ENCODE data around the gene RAMACL.

The RAMACL gene

DNA sequence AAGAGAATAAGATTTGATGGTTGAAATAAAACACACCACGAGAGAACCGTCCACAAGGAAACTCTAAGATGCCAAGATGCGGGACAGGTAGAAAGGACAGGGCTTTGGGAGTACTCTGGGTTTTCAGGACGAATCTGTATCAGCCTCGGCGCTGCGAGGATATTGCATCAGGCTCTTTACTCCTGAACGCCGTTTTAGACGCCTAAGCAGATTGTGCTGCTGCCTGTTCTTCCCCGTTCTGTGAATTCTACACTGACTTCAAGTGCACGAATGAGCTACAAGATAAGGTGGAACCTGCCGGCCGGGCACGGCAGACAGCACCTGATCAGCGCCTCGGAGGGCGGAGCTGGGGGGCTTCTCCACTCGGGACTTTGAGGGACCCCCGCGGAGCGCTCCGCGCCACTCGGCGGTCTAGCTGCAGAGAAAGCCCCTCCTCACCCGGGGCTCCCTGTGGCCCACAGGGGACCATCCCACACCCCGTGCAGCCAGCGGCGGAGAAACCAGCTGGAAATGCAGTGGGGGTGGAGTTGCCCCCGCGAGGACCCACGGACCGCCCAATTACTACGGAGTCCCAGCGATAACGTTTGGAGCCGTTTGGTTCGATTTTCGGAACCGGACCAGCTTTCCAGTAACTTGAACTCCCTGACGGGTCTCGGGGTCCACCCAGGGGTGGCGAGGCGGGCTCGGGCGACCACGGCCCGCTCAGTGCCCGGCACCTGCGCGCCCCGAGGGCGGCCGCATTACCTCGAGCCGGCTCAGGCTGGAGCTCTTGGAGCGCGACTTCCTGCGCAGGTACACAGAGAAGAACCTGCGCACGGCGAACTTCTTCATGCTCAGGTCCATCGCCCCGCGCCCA is 39.9 kb upstream of the RAMACL start:
- no peak overlapping the region for H3K27ac ChIP-seq (ENCODE audit: low read length)
- H3K4me1 ChIP-seq (ENCODE audit: control insufficient read depth, low read depth, low read length), result peaks cover 21% of the 10 kb centered on the region
- H3K9me3 ChIP-seq (ENCODE audit: control insufficient read depth, low read depth, low read length), result no peaks in the 10 kb centered on the region

DNA sequence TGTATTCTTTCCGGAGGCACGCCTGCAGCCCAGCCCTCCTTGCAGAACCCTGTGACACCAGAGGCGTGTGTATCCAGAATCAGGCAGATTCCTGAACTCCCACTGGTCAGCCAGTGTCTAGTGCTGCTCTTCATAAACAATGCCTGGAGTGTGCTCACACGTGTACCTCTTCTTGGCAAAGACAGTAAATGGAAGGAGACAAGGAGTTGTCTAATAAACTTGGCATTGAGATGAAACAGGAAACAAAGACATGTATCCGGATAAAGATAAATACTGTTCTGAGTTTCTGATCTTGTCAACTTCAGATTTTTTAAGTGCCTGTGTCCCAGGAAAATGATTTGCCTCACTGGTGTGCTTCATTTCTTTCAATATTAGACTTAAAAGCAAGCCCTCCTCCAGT is 38.9 kb upstream of the RAMACL start:
- Histone ChIP-seq H3K36me3 (ENCODE audit: control insufficient read depth, low read depth, low read length) (no peaks in the 10 kb centered on the region), H3K4me1 (ENCODE audit: control insufficient read depth, low read depth, low read length) (peaks cover 32% of the 10 kb centered on the region), H3K4me3 (ENCODE audit: low read length) (no peak overlapping the region), H3K27ac (ENCODE audit: low read length) (no peak overlapping the region), H3K9me3 (ENCODE audit: control insufficient read depth, low read depth, low read length) (no peaks in the 10 kb centered on the region), H3K27me3 (ENCODE audit: control insufficient read depth, insufficient read depth, low read length) (peaks cover 45% of the 10 kb centered on the region), H3K9ac (ENCODE audit: low read length) (peak overlapping the region; percentile 59)

More for the DNA sequence above, 39.9 kb upstream of the RAMACL start:
- no peaks in the 10 kb centered on the region for H3K36me3 ChIP-seq (ENCODE audit: control insufficient read depth, low read depth, low read length)
- H3K9ac ChIP-seq (ENCODE audit: low read length), result peak overlapping the region; percentile 59
- H3K27me3 ChIP-seq (ENCODE audit: control insufficient read depth, insufficient read depth, low read length), result peaks cover 55% of the 10 kb centered on the region
- H3K4me3 ChIP-seq (ENCODE audit: low read length), result peak overlapping the region; percentile 84

DNA sequence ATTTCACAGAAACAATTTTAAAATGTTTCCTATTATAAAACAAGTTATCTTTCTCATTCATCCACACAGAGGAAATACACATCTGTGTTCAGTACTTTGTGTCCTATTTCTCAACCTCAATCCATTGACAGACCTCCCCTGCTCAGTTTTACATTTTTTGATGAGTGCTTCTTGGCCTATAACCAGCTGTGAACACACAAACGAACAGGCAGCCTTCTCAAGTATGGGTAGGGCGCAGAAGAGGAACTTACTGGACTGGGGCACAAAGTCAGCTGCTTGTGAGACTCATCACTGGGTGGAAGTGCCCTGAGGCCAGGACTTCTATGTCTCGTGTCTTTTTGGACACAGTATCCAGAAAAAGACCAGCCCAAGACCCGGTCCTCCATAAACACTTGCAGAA is 37.8 kb upstream of the RAMACL start:
- Histone ChIP-seq H3K36me3 (ENCODE audit: control insufficient read depth, low read depth, low read length) (no peaks in the 10 kb centered on the region), H3K27me3 (ENCODE audit: control insufficient read depth, insufficient read depth, low read length) (peaks cover 34% of the 10 kb centered on the region), H3K4me3 (ENCODE audit: low read length) (no peak overlapping the region), H3K9me3 (ENCODE audit: control insufficient read depth, low read depth, low read length) (no peaks in the 10 kb centered on the region), H3K27ac (ENCODE audit: low read length) (no peak overlapping the region), H3K4me1 (ENCODE audit: control insufficient read depth, low read depth, low read length) (peaks cover 29% of the 10 kb centered on the region), H3K9ac (ENCODE audit: low read length) (no peak overlapping the region)

DNA sequence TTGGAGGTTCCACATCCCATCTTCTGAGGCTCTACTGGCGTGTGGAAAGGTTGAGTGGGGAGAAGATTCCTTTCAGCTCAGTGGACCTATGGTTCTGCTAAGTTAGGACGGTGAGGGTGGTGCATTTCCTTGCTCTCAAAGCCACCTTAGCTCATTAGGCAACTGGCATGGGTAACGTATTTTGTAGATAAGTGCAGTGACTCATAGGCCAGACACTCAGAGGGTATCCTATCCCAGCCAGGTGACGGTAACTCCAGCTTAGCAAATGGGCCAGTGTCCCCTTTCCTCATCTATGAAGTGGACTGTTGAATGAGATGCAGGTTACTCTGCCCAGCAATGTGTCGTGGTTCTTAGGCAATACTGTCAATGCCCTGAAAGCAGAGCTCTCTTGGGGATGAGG is 36.8 kb upstream of the RAMACL start:
- Histone ChIP-seq H3K4me1 (ENCODE audit: control insufficient read depth, low read depth, low read length) (peaks cover 20% of the 10 kb centered on the region), H3K27me3 (ENCODE audit: control insufficient read depth, insufficient read depth, low read length) (peaks cover 25% of the 10 kb centered on the region), H3K27ac (ENCODE audit: low read length) (no peak overlapping the region), H3K9me3 (ENCODE audit: control insufficient read depth, low read depth, low read length) (no peaks in the 10 kb centered on the region), H3K9ac (ENCODE audit: low read length) (no peak overlapping the region), H3K4me3 (ENCODE audit: low read length) (no peak overlapping the region), H3K36me3 (ENCODE audit: control insufficient read depth, low read depth, low read length) (no peaks in the 10 kb centered on the region)

DNA sequence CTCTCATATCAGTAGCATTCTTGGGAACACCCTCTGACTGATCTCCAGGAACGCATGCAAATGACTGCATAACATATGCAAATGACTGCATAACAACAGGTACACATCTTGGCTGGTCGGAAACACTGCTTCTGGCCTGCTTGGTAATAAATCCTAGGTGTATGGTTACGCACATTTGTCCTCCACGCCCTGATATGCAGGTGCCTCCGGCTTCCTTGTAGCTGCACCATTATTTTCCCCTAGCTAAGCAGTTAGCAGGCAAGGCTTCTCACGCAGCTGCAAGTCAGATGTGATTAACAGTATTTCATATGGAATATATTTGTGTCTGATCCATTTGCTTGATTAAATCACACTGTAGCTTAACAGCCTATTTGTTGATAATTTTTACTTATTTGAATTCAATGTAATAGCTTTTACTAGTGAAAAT is 34.6 kb upstream of the RAMACL start:
- H3K27me3 ChIP-seq (ENCODE audit: control insufficient read depth, insufficient read depth, low read length), result peaks cover 18% of the 10 kb centered on the region
- no peak overlapping the region for H3K9ac ChIP-seq (ENCODE audit: low read length)
- no peaks in the 10 kb centered on the region for H3K36me3 ChIP-seq (ENCODE audit: control insufficient read depth, low read depth, low read length)
- no peak overlapping the region for H3K27ac ChIP-seq (ENCODE audit: low read length)
- H3K9me3 ChIP-seq (ENCODE audit: control insufficient read depth, low read depth, low read length), result no peaks in the 10 kb centered on the region
- peaks cover 17% of the 10 kb centered on the region for H3K4me1 ChIP-seq (ENCODE audit: control insufficient read depth, low read depth, low read length)
- H3K4me3 ChIP-seq (ENCODE audit: low read length), result no peak overlapping the region

DNA sequence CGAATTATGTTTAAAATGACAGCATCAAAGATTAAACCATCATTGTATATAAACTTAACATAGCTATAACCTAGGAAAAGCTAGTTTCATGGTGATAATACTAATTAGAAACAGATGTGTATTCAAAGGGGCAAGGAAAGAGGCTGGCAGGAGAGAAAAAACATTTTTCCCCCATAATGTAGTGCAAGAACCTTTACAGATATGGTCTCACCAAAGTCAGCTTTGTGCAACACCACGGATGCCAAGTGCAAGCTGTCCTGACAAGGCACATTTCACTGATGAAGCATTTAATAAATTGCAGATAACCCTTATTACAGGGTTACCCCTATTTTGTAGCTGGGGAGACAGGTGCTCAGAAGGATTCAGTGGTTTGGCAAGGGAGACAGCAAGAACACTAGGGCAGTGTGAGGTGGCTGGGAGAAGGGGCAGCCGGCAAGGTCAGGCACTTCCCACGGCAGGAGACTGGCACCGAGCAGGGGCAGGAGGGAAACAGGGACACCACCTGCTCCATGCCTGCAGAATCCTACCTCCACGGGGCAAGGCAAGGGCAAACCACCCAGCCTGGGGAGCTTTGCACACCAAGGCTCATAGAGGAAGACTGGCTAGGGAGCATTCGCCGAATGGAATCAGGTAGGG is 34.1 kb upstream of the RAMACL start:
- Histone ChIP-seq H3K36me3 (ENCODE audit: control insufficient read depth, low read depth, low read length) (no peaks in the 10 kb centered on the region), H3K27me3 (ENCODE audit: control insufficient read depth, insufficient read depth, low read length) (peaks cover 13% of the 10 kb centered on the region), H3K4me1 (ENCODE audit: control insufficient read depth, low read depth, low read length) (peaks cover 17% of the 10 kb centered on the region), H3K27ac (ENCODE audit: low read length) (no peak overlapping the region), H3K4me3 (ENCODE audit: low read length) (no peak overlapping the region), H3K9ac (ENCODE audit: low read length) (no peak overlapping the region), H3K9me3 (ENCODE audit: control insufficient read depth, low read depth, low read length) (no peaks in the 10 kb centered on the region)

DNA sequence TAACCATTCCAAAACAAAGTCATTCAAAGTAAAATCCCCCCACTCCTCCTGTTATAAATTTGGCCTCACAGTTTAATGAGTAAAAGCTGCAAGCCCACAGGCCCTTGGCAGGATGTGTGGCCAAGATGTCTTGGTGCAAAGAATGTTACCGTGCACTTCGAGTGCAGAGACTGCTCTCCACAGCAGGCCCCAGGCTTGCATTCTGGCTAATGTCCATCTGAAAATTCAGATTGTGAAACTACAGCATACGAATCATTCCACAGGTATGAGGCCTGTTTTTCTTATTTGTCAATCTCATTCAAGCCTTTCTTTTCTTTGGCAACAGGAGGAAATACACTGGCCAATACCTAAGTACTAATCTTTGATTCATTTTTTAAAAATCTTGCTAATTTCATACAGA is 33.4 kb upstream of the RAMACL start:
- Histone ChIP-seq H3K36me3 (ENCODE audit: control insufficient read depth, low read depth, low read length) (no peaks in the 10 kb centered on the region), H3K9me3 (ENCODE audit: control insufficient read depth, low read depth, low read length) (no peaks in the 10 kb centered on the region), H3K9ac (ENCODE audit: low read length) (no peak overlapping the region), H3K4me3 (ENCODE audit: low read length) (no peak overlapping the region), H3K27me3 (ENCODE audit: control insufficient read depth, insufficient read depth, low read length) (peaks cover 6% of the 10 kb centered on the region), H3K4me1 (ENCODE audit: control insufficient read depth, low read depth, low read length) (peaks cover 17% of the 10 kb centered on the region), H3K27ac (ENCODE audit: low read length) (no peak overlapping the region)

DNA sequence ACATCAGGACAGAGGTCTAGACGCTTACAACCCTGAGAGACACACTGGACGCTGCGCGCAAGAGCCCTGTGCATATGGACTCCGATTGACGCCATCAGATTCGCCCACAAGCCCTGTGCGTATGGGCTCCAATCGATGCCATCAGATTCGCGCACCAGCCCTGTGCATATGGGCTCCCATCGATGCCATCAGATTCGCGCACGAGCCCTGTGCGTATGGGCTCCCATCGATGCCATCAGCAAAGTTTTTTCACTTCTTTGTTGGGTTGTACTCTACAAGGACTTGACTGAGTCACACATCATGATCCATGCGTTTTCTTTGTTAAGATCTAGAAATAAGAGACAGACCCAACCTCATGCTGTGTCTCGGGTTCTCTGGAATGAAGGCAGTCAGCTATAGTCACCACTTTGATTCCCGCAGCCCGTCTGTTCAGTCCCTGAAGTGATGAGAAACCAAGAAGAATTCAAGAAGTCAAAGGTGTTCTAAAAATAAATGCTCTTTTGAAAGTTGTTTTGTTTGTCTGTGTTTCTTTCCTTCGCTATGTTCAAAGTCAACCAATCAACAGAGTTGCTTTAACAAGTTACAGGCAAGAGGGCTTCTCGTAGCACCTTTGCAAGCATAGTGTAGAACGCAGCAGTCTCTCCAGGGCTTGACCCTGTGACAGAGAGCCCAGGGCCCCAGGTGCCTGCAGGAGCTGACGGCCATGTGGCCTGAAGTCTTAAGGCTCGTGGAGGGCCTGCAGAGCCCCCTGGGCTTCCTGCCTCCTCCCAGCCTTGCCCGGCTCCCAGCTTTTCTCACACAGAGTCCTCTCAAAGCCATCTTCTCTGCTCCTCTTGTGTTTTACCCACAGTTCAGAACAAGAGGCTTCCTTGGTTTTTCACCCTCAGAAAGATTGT is 32.6 kb upstream of the RAMACL start:
- Histone ChIP-seq H3K27me3 (ENCODE audit: control insufficient read depth, insufficient read depth, low read length) (no peaks in the 10 kb centered on the region), H3K9me3 (ENCODE audit: control insufficient read depth, low read depth, low read length) (no peaks in the 10 kb centered on the region), H3K4me1 (ENCODE audit: control insufficient read depth, low read depth, low read length) (peaks cover 17% of the 10 kb centered on the region), H3K27ac (ENCODE audit: low read length) (no peak overlapping the region), H3K4me3 (ENCODE audit: low read length) (no peak overlapping the region), H3K9ac (ENCODE audit: low read length) (no peak overlapping the region), H3K36me3 (ENCODE audit: control insufficient read depth, low read depth, low read length) (no peaks in the 10 kb centered on the region)

DNA sequence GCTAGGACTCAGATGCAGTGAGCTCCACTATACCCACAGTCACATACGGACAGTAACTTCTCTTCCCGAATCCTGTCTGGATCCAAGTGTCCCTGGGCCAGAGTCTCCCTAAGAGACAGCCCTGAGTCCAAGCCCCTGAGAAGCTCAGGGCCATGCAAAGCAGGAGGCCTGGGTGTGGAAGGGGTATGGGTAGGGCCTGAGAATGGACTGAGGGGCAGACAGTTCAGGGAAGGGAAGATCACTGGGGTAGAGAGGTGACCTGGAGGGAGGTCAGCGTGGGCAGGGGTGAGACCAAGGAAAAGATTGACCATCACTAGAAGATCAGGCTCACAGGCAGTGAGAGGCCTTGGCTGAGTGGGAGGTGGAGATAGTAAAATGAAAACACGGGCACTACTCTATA is 31.8 kb upstream of the RAMACL start:
- Histone ChIP-seq H3K27me3 (ENCODE audit: control insufficient read depth, insufficient read depth, low read length) (no peaks in the 10 kb centered on the region), H3K27ac (ENCODE audit: low read length) (no peak overlapping the region), H3K36me3 (ENCODE audit: control insufficient read depth, low read depth, low read length) (no peaks in the 10 kb centered on the region), H3K9ac (ENCODE audit: low read length) (no peak overlapping the region), H3K4me1 (ENCODE audit: control insufficient read depth, low read depth, low read length) (peaks cover 17% of the 10 kb centered on the region), H3K9me3 (ENCODE audit: control insufficient read depth, low read depth, low read length) (no peaks in the 10 kb centered on the region), H3K4me3 (ENCODE audit: low read length) (no peak overlapping the region)

DNA sequence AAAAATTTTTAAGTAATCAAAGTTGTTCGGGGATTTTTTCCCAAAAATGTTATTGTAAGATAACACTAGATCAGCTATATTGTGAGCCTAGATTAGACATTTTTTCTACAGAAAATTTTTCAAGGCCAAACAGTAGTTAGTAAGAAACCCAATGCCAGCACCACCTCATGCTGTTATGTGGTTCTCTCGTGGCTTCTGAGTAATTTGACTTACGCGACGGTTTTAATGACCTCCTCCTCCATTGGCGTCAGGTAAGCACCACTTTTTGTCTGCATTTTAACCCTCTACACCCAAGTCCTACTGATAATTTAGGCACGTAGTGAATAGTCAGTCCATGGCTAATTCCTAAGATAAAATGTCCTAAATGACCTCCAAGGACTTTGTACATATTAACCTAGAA is 30.9 kb upstream of the RAMACL start:
- Histone ChIP-seq H3K9me3 (ENCODE audit: control insufficient read depth, low read depth, low read length) (no peaks in the 10 kb centered on the region), H3K27ac (ENCODE audit: low read length) (no peak overlapping the region), H3K4me3 (ENCODE audit: low read length) (no peak overlapping the region), H3K36me3 (ENCODE audit: control insufficient read depth, low read depth, low read length) (no peaks in the 10 kb centered on the region), H3K27me3 (ENCODE audit: control insufficient read depth, insufficient read depth, low read length) (no peaks in the 10 kb centered on the region), H3K4me1 (ENCODE audit: control insufficient read depth, low read depth, low read length) (peaks cover 17% of the 10 kb centered on the region), H3K9ac (ENCODE audit: low read length) (no peak overlapping the region)
